Heart left ventricle (tissue), 13 donors: ENCODE results near the gene C7orf57.

Experiments
- POLR2A ChIP-seq, 2 donors: fragments of 450-650 bp; IDR thresholded peaks; one replicate each; pipeline ENCODE4 v1.6.1; 2017; ENCODE audit warnings: antibody characterized with exemption in 2 of 2, mild to moderate bottlenecking in 2 of 2, moderate library complexity in 2 of 2
- TF ChIP-seq, protein P1 (sequence below), 12 donors: fragments of 200-600 bp; sonication (generic) in 4 of 12; IDR thresholded peaks; one replicate each; pipeline versions ENCODE4 v1.5.0 to v1.8.0; 2018 to 2022; ENCODE audit warnings: antibody characterized with exemption in 12 of 12, mild to moderate bottlenecking in 5 of 12
- donor health status: ischemic (EF 13 %, LVEDD 7.1; RV severe dilation, severe dysfunction).
- donor health status: DM: no; HTN: yes; CAD: no.
- donor health status: DM: no; HTN: no; CAD: no.
- donor health status: ischemic (EF 25% LVEDD 6.9; RV normal size, moderate dysfunction).
- donor health status: ischemic (EF 25% LVEDD 5.7; RV mildly dilated, moderate dysfunction).
- donor health status: ischemic (EF 35%, LVEDD 5.7; RV mildly dilated, moderate dysfunction).
- donor health status: nonischemic (EF 11% LVEDD 7.7; RV severe dilation, severe dysfunction).
- donor health status: DM: yes; HTN: yes; CAD: no.
- donor health status: PGD.
- donor health status: ischemic (EF 29% LVEDD 5.4; RV normal size, mild dysfunction).
- donor health status: nonischemic (EF 23%, LVEDD 6.1; RV moderate dilation, normal function).

DNA sequence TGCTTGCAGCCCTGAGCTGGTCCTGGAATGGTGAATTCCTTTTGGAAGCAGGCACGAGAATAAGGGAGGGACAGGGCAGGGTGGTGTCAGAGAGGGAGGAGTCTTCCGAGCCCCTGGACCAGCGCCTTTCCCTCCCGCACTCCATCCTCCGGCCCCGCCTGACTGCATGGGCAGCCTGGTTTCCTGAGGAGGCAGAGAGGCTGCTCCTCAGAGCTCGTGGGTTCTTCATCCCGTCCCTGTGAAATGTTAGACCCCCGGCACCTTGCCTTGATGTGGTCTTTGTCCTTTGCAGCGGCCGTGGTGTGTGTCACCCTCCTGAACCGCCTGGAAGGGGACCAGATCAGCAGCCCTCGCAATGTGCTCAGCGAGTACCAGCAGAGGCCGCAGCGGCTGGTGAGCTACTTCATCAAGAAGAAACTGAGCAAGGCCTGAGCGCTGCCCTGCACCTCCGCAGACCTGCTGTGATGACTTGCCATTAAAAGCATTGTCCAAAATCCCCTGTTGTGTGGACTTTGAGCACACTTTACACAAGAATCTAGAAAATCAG, 72.7 kb downstream of the C7orf57 start:
- no peak for TF ChIP-seq POLR2A (IDR thresholded peaks at IDR 0.05)
- TF ChIP-seq, protein P1, sequence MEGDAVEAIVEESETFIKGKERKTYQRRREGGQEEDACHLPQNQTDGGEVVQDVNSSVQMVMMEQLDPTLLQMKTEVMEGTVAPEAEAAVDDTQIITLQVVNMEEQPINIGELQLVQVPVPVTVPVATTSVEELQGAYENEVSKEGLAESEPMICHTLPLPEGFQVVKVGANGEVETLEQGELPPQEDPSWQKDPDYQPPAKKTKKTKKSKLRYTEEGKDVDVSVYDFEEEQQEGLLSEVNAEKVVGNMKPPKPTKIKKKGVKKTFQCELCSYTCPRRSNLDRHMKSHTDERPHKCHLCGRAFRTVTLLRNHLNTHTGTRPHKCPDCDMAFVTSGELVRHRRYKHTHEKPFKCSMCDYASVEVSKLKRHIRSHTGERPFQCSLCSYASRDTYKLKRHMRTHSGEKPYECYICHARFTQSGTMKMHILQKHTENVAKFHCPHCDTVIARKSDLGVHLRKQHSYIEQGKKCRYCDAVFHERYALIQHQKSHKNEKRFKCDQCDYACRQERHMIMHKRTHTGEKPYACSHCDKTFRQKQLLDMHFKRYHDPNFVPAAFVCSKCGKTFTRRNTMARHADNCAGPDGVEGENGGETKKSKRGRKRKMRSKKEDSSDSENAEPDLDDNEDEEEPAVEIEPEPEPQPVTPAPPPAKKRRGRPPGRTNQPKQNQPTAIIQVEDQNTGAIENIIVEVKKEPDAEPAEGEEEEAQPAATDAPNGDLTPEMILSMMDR (IDR thresholded peaks at IDR 0.05) = no peak
